Measurements from ENCODE around the gene APBB1IP.

APBB1IP gene

GRCh38 chr10:26507441-26507840, 69.3 kb downstream of the APBB1IP start:
- DNase-seq (ENCODE audit: low read depth in 2 of 2): no peak

DNA sequence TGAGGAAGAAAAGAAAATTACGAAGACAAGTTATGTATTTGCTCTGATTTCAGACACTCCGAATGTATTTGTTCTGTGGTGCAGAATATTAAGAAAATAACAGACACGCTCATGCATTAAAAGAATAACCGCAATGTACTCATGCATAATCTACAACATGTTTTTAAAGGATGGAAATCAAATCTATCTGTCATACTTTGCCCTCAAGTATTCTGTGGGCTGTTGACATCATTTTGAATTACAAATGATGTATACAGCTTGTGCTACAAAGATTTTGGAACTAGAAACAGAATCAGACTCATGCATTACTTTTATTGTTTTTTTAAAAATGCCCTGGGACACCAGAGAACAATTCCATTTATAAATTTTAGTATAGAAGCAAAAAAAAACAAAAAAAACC, 69.9 kb downstream of the APBB1IP start:
- no peak for DNase-seq (ENCODE audit: low read depth in 2 of 2)

DNA sequence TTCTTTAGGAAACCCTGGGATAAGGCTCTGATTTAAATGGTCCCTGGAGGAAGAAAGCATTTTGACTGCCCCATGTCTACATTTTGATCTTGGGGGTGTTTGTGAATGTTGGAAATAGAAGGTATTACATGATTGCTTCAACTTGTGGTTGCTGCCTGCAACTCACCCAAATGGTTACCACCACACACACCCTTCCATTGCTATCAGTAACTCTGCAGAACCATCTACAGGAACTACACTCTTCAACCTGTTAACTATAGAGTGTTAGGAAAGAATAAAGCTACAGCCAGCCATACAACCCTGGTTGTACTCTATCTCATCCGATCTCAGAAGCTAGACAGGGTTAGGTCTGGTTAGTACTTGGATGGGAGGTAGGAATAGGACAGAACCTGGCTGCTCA, 71.2 kb downstream of the APBB1IP start:
- no peak for DNase-seq (ENCODE audit: low read depth in 2 of 2)

DNA sequence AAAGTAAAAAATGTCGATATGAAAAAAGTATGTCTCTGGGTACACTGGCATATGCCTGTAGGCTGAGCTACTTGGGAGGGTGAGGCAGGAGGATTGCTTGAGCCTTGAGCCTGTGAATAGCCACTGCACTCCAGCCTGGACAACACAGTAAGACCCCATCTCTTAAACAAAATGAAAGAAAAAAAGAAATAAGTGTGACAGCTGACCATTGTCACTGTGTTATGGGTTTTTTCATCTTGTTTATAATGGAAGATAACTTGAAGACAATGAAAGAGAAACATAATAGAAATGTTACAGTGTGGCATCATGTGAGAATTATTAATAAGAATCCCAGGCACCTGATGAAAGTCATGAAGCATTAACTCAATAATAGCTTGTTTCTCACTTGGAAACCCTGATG, 75.0 kb downstream of the APBB1IP start:
- DNase-seq (ENCODE audit: low read depth in 2 of 2): no peak

GRCh38 chr10:26516540-26517101, 78.5 kb downstream of the APBB1IP start:
- no peak for DNase-seq (ENCODE audit: low read depth in 2 of 2)

DNA sequence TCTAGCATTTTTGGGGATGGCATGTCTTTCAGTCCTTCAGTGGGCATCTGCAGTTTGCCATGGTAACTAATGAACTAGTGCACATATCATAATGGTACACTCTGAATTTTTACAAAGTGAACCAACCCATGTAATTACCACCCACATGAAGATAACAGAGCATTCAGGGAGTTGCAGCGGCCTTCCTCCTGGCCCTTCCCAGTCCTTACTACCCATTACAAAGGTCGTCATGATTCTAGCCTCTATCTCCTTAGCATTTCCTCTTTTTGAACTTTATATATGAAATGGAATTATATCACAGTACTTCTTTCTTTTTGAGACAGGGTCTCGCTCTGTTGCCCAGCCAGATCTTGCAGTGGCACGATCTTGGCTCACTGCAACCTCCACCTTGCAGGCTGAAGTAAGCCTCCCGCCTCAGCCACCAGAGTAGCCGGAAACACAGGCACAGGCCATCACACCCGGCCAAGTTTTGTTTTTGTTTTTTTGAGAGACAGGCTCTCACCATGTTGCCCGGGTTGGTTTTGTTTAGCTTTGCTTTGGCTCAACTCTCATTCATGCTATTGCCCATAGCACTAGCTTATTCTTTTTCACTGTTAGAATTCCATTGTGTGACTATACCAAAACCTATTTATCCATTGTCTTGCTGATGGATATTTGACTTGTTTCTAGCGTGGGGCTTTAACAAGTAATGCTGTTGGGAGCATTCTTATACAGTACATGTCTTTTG, 79.2 kb downstream of the APBB1IP start:
- DNase-seq (ENCODE audit: low read depth in 2 of 2): no peak

DNA sequence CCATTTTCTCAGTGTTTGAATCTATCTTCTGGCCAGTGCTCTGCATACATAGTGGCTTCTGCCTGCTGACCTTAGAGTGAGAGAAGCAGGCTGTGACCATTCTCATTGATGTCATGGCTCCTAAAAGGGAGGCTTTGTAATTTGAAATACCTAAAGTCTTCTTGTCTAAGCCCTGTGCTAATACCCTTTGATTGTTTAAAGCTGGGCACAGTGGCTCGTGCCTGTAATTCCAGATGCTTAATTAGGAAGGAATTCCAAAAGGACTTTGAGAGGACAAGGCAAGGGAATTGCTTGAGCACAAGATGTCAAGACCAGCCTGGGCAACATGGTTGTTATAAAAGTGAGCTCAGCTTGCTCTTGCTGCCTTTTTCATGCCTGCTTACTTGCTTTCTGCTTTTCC, 81.7 kb downstream of the APBB1IP start:
- DNase-seq (ENCODE audit: low read depth in 2 of 2): no peak

- DNase-seq (ENCODE audit: low read depth in 2 of 2): no peak
These were observed 82.4 kb downstream of the APBB1IP start for GRCh38 chr10:26520575-26520974.

DNA sequence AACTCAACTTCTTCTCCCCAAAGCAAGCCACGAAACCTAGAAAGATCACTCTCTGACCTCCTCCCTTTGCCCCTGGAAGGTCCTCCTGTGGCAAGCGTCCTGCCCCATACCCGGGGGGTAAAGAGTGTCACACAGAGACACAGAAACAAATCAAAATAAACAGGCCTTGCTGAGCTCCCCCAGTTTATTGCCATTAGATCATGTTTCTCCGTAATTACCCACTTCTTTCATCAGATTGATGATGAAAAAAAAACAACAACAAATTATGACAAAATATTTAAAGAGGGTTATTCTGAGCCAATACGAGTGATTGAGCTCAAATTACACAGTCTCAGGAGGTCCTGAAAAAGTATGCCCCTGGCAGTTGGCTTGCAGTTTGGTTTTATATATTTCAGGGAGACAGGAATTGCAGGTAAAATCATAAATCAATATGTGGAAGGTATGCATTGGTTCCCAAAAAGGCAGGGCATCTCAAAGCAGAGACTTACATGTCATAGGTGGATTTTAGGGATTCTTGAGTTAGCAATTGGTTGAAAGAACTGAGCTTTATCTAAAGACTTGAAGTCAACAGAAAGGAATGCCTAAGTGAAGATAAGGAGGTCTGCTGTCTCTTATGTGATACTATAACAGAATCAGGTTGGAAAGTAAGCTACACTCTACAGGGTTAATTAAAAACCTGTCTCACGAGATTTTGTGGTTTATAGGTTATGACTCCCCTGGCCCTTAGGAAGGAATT, 86.2 kb downstream of the APBB1IP start:
- DNase-seq (ENCODE audit: low read depth in 2 of 2): no peak

DNA sequence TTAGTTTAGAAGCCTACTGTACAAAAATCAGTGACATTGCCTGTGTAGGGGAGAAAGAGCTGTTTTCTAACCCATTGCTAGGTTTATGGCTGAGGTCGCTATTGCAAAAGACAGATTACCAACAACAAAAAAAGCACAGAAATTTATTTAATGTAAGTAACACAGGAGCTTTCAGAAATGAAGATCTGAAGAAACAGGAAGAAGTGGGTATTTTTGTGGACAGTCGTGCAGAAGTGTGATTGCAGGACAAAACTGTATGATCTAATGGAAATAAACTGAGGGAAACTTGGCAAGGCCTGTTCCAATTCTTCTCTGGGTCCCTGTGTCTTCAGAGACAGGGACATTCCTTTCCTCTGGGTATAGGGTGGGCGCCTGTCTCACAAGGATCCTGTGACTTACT, 87.4 kb downstream of the APBB1IP start:
- DNase-seq (ENCODE audit: low read depth in 2 of 2): no peak

DNA sequence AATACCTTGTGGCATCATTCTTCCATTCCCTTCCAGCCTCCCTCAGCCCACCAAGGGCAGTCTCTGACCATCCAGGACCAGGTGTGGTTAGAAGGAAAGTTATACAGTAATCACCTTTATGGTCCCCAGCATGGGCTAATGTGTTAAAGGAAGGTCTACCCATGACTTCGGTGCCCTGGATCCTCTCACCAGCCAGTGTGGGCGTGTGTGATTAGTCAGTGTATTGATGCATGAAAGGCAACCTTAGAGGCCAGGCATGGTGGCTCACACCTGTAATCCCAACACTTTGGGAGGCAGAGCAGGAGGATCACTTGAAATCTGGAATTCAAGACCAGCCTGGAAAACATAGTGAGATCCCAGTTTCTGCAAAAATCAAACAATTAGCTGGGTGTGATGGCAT, 88.9 kb downstream of the APBB1IP start:
- no peak for DNase-seq (ENCODE audit: low read depth in 2 of 2)

- DNase-seq (ENCODE audit: low read depth in 2 of 2): no peak
These were observed 89.9 kb downstream of the APBB1IP start for GRCh38 chr10:26528048-26528447.

- DNase-seq (ENCODE audit: low read depth in 2 of 2): no peak
These were observed 90.7 kb downstream of the APBB1IP start for GRCh38 chr10:26528715-26529393.

DNA sequence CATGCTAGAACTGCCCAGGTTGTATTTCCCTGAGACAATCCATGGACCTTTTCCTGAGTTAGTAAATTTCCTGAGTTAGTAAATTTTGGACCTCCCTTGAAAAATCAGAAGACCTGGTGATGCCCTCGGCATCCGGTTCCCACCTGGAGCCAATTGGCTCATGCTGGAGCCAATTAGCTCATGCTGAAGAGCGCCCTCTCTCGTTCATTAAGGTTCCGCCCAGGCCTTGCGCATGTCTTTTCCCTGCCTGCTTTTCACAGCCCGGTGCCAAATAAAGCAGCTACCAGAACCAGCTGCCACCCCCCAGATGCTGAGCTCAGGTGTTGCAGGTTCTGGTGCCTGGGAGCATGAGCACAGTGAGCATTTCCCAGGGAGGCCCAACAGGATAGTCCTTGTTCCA, 96.2 kb downstream of the APBB1IP start:
- DNase-seq (ENCODE audit: low read depth in 2 of 2): no peak

GRCh38 chr10:26540601-26541000, 102.5 kb downstream of the APBB1IP start:
- no peak for DNase-seq (ENCODE audit: low read depth in 2 of 2)

DNA sequence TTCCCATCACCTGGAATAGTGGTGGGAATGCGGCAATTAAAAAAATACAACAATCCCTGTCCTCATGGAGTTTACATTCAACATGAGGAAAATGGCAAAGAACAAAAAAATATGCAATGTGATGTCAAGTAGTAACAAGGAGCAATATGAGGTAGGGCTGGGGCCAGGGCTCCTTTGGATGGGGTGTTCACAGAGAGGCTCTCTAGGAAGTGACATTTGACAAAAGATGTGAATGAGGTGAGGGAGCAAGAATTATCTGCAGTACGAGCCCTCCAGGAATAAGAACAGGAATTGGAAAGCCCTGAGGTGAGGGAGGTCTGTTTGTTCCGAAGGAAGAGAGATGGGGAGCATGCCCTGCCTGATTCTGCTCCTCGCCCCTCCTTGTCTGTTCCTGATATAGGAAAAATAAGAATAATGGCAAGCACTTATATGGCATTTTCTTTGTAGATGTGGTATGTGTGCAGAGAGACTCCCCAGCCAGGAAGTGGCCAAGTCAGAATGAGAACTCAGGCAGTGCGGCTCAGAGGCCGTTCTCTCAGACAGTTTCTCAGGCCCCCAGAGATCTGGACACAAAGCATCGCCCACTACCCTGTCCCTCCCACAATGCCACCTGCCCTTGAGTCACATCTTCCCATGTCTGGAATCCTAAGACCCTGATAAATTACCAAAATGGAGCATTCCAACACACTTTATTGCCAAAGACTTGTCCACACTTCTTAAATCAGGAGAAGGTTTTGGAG, 105.6 kb downstream of the APBB1IP start:
- no peak for DNase-seq (ENCODE audit: low read depth in 2 of 2)

DNA sequence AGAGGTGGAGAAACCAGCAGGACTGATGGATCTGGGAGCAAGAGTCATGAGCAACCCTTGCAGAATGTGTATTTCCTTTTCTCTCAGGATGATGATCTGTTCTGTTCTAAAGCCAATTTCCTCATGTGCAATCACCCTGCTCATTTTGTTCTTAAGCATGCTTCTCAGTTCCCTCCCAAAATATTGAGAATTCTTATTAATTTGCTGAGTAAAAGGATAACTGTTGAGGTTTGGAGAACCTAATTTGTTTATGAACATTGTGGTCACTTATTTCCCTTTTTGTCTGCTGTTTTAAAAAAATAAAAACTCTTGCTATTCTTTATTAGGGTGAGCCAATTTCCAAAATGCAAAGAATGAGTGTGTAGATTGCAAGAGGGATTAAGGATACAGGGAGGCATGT, 106.8 kb downstream of the APBB1IP start:
- no peak for DNase-seq (ENCODE audit: low read depth in 2 of 2)

DNA sequence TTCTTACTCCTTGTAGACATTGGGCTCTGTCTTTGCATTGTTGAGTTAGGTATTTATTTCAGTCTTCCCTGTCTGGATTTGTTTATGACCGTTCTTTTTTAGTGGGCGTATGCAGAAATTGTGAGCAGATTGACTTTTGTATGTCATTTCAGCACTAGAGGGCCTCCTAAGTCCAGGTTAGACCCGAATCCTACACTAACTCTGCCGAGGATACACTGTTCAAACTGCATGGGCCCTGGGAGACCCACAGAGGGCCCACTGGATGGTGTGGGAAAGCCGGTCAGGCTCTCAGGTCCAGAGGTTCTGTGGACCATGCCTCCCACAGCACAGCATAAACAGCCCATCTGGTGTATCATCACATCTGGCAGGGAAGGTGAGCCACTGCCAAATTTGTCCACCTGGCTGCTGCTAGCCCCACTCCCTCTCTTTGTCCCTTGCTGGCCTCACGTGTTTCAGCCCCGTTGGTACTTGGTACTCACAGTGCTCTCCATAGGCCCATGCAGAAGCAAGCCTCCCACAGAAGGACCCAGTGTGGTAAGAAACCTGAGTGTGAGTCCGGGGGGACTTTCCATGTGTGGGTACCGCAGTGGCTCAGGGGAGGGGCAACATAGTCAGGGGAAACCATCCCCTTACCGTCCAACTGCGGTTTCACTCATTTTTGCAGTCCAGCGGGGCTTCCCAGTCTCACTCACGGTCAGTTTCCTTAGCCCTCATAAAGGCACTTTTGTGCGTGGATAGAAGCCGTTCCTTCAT, 112.8 kb downstream of the APBB1IP start:
- no peak for DNase-seq (ENCODE audit: low read depth in 2 of 2)

DNA sequence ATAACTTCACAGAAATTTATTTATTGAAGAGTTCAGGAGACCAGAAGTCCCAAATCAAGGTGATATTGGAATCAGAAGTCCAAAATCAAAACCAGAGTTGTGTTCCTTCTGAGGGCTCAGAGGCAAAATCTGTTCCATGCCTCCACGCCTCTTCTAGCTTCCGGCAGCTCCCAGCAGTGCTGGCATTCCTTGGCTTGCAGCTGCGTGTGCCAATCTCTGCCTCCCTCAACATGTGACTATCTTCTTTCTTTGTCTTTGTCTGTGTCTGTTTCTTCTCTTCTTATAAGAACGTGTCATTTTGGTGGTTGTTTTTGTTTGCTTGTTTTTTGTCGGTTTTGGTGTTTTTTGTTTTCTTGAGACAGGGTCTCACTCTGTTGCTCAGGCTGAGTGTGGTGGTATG, 116.1 kb downstream of the APBB1IP start:
- DNase-seq (ENCODE audit: low read depth in 2 of 2): no peak

DNA sequence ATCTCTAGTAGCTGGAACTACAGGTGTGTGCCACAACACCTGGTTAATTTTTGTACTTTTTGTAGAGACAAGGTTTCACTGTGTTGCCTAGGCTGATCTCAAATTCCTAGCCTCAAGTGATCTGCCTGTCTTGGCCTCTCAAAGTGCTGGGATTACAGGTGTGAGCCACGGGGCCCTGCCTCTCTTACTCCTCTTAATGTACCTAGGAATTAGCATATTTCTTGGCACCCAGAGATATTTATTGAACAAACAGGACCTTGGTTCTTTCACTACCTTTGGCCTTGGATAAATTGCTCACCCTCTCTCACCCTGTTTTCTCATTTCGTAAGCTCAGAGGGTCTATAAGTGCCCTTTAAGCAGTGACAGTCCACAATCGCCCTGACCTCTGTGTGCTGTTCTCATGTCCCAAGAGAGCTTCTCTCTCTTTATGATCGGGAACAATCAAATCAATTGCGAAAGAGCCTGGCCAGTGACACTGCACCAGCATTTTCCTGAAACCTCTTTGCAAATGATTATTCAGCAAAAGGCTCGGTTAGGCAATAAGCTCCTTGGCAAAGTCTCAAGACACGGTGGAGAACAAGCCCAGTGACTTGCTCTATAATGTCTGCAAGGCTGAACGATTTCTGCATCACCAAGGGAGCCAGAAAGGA, 117.7 kb downstream of the APBB1IP start:
- DNase-seq (ENCODE audit: low read depth in 2 of 2): no peak

Measured in stimulated activated CD4-positive, alpha-beta T cell treated with anti-CD3 and anti-CD28 coated beads, Interleukin-4, amount 100 ng/mL, for 48 hours (primary cell).